ENCODE measurements around the gene ZBTB32. TPM values are rescaled to one million over a fixed set of nuclear protein-coding genes. Genes with fewer than 3 reads are reported as not detected.

Gene ZBTB32
- total and polyA plus RNA-seq, 2 of the 8 experiments (the other 6 are each of a cell fraction or from before 2014, with no cell fraction given), result 0.11 to 0.50 TPM

DNA sequence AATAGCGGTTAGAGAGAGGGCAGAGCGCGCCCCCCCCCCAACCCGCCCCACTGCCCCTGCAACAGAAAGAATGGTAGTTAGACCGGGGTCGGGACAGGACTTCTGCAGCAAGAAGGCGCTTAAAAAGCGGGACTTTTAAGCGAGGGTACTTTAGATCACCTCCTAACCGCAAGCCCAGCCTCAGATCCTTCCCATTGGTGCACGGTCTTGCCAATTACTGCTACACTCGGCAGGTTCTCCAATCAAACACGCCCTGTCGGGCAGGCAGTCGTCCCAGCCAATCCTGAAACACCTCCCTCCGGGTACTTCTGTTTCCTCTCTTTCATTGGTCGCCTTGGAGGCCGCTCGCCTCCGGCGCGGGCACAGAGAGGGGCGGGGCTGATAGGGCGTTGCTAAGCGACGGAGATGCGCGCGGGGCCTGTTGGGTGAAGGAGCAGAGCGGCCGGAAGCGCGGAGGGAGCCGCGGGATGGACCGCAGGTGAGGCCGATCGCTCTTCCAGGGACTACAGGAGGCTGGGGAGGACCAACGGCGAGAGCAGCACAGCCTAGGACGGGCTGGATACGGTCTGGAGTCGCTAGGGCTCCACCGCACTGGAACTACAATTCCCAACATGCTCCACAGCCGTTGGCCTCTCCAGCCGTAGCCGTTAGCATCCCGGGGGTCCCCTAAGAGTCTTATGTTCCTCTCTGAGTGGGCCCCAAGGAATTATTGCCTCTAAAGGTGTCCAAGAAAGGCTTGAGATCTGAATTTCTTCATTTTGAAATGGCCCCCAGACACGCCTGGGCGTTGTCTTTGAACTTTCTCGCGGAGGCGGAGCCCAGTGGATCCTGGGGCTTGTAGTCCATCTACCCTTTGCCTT lies 53.6 kb downstream of the ZBTB32 start, which contains the start of gene PROSER3 (continued):
- TF ChIP-seq SIN3A (conservative IDR thresholded peaks at IDR 0.05 in 1 of 2, IDR thresholded peaks at IDR 0.05 in 1 of 2; ENCODE audit: low read depth in 1 of 2, low read length in 2 of 2) (peak; percentile 8 to 84; a peak in 2 of 4 replicates), TAF1 (IDR thresholded peaks at IDR 0.05; ENCODE audit: low read depth, low read length) (peak; percentile 51), TBP (IDR thresholded peaks at IDR 0.05; ENCODE audit: low read depth, low read length) (0 out of 2 replicates have a peak, but pooled peaks have one; percentile 2), CHD1 (IDR thresholded peaks at IDR 0.05; ENCODE audit: low read depth, low read length) (no peak), CBX5 (IDR thresholded peaks at IDR 0.05; ENCODE audit: low read depth, low read length) (no peak), TAF7 (optimal IDR thresholded peaks at IDR 0.05; ENCODE audit: borderline replicate concordance, low read depth, low read length) (no peak), SP2 (IDR thresholded peaks at IDR 0.05; ENCODE audit: low read length) (peak; percentile 94), SAP30 (IDR thresholded peaks at IDR 0.05; ENCODE audit: insufficient read depth, insufficient replicate concordance, low read length) (peak; percentile 80), POLR2AphosphoS5 (IDR thresholded peaks at IDR 0.05; ENCODE audit: low read depth, low read length) (peak; percentile 61), JUN (IDR thresholded peaks at IDR 0.05; ENCODE audit: low read depth, low read length) (no peak), EGR1 (IDR thresholded peaks at IDR 0.05; ENCODE audit: borderline replicate concordance, low read depth, low read length) (peak; percentile 76), KDM4A (IDR thresholded peaks at IDR 0.05; ENCODE audit: low read depth, low read length, severe bottlenecking) (peak; percentile 45), SP1 (IDR thresholded peaks at IDR 0.05; ENCODE audit: low read depth, low read length) (peak; percentile 100), ZNF274 (IDR thresholded peaks at IDR 0.05; ENCODE audit: borderline replicate concordance, extremely low read depth, low read length) (no peak), NANOG (IDR thresholded peaks at IDR 0.05; ENCODE audit: insufficient read depth, low read depth, low read length, poor library complexity, severe bottlenecking) (no peak), TEAD4 (IDR thresholded peaks at IDR 0.05; ENCODE audit: low read depth, low read length) (peak; percentile 70; the same call in 1 of the 2 replicates), FOSL1 (IDR thresholded peaks at IDR 0.05; ENCODE audit: insufficient read depth, low read depth, low read length) (no peak), RFX5 (IDR thresholded peaks at IDR 0.05; ENCODE audit: borderline replicate concordance, low read depth, low read length) (no peak), SP4 (IDR thresholded peaks at IDR 0.05; ENCODE audit: low read length) (no peak), PHF8 (conservative IDR thresholded peaks at IDR 0.05; ENCODE audit: low read depth, low read length) (peak; percentile 84)
- TF ChIP-seq, protein P1, sequence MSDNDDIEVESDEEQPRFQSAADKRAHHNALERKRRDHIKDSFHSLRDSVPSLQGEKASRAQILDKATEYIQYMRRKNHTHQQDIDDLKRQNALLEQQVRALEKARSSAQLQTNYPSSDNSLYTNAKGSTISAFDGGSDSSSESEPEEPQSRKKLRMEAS (IDR thresholded peaks at IDR 0.05), result no peak
- TF ChIP-seq, protein P2, sequence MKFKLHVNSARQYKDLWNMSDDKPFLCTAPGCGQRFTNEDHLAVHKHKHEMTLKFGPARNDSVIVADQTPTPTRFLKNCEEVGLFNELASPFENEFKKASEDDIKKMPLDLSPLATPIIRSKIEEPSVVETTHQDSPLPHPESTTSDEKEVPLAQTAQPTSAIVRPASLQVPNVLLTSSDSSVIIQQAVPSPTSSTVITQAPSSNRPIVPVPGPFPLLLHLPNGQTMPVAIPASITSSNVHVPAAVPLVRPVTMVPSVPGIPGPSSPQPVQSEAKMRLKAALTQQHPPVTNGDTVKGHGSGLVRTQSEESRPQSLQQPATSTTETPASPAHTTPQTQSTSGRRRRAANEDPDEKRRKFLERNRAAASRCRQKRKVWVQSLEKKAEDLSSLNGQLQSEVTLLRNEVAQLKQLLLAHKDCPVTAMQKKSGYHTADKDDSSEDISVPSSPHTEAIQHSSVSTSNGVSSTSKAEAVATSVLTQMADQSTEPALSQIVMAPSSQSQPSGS (IDR thresholded peaks at IDR 0.05; ENCODE audit: low read length), result no peak
